ENCODE data around the gene CNTNAP2.

DNA sequence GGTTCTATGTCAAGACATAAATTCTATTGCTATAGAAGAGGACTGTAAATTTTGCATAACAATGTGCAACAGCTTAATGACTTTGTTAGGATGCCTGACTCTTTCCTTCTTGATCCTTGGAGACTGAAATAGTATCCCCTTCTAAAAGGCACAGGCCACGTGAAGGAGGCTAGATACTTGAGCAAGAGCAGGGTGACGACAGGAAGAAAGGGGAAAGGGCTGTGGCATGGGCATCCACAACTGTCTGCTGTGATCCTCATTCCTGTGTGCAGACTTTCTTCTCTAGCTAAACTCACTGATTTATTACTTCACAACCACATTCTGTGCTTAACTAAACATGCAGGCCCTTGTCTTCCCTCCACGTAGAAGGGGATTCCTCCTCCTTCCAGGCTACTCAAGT is 1362.2 kb downstream of the CNTNAP2 start:
- TF ChIP-seq, protein P1, sequence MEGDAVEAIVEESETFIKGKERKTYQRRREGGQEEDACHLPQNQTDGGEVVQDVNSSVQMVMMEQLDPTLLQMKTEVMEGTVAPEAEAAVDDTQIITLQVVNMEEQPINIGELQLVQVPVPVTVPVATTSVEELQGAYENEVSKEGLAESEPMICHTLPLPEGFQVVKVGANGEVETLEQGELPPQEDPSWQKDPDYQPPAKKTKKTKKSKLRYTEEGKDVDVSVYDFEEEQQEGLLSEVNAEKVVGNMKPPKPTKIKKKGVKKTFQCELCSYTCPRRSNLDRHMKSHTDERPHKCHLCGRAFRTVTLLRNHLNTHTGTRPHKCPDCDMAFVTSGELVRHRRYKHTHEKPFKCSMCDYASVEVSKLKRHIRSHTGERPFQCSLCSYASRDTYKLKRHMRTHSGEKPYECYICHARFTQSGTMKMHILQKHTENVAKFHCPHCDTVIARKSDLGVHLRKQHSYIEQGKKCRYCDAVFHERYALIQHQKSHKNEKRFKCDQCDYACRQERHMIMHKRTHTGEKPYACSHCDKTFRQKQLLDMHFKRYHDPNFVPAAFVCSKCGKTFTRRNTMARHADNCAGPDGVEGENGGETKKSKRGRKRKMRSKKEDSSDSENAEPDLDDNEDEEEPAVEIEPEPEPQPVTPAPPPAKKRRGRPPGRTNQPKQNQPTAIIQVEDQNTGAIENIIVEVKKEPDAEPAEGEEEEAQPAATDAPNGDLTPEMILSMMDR (IDR thresholded peaks at IDR 0.05): no peak
- no peak for TF ChIP-seq POLR2A (IDR thresholded peaks at IDR 0.05)

Measured in testis (tissue), 2 donors.